HEK293 (cell line): ENCODE measurements around the gene CLSTN1.

Experiments used
- BCL11A ChIP-seq: fragments of 450-650 bp; formaldehyde crosslinking; IDR thresholded peaks from 2 replicates; pipeline ENCODE4 v1.5.1; 2016; ENCODE audit warnings: low read depth, missing biosample characterization, missing genetic modification characterization
- KLF1 ChIP-seq: fragments of 450-650 bp; formaldehyde crosslinking; IDR thresholded peaks from 2 replicates; pipeline ENCODE4 v1.5.1; 2016; ENCODE audit warnings: missing biosample characterization, missing genetic modification characterization
- KLF10 ChIP-seq: fragments of 450-650 bp; IDR thresholded peaks from 2 replicates; pipeline ENCODE4 v1.5.1; 2018; ENCODE audit warnings: missing biosample characterization, mild to moderate bottlenecking, missing genetic modification characterization
- KLF9 ChIP-seq: fragments of 450-650 bp; formaldehyde crosslinking; IDR thresholded peaks from 2 replicates; pipeline ENCODE4 v1.5.1; 2016; ENCODE audit warnings: missing biosample characterization, missing genetic modification characterization, low read depth
- MZF1 ChIP-seq: fragments of 450-650 bp; formaldehyde crosslinking; IDR thresholded peaks from 2 replicates; pipeline ENCODE4 v1.5.1; 2017; ENCODE audit warnings: missing biosample characterization, missing genetic modification characterization, borderline replicate concordance
- PATZ1 ChIP-seq: fragments of 450-650 bp; formaldehyde crosslinking; IDR thresholded peaks from 2 replicates; pipeline ENCODE4 v1.5.1; 2016; ENCODE audit warnings: missing biosample characterization, missing genetic modification characterization
- WT1 ChIP-seq: fragments of 450-650 bp; formaldehyde crosslinking; IDR thresholded peaks from 2 replicates; pipeline ENCODE4 v1.5.1; 2016; ENCODE audit warnings: missing biosample characterization, missing genetic modification characterization
- ZFP3 ChIP-seq: fragments of 450-650 bp; formaldehyde crosslinking; IDR thresholded peaks from 2 replicates; pipeline ENCODE4 v1.5.1; 2016; ENCODE audit warnings: low read depth, missing biosample characterization, missing genetic modification characterization
- ZIC2 ChIP-seq: fragments of 450-650 bp; formaldehyde crosslinking; IDR thresholded peaks from 2 replicates; pipeline ENCODE4 v1.5.1; 2016; ENCODE audit warnings: missing biosample characterization, missing genetic modification characterization
- ZNF121 ChIP-seq: fragments of 450-650 bp; formaldehyde crosslinking; IDR thresholded peaks from 2 replicates; pipeline ENCODE4 v1.5.1; 2016; ENCODE audit warnings: missing biosample characterization, missing genetic modification characterization
- ZNF19 ChIP-seq: fragments of 450-650 bp; formaldehyde crosslinking; IDR thresholded peaks from 2 replicates; pipeline ENCODE4; 2016; ENCODE audit warnings: missing biosample characterization, missing genetic modification characterization, low read depth
- ZNF23 ChIP-seq: fragments of 450-650 bp; formaldehyde crosslinking; IDR thresholded peaks from 2 replicates; pipeline ENCODE4 v1.5.1; 2016; ENCODE audit warnings: missing biosample characterization, missing genetic modification characterization, borderline replicate concordance
- ZNF24 ChIP-seq: fragments of 450-650 bp; formaldehyde crosslinking; IDR thresholded peaks from 2 replicates; pipeline ENCODE4 v1.5.1; 2016; ENCODE audit warnings: missing biosample characterization, missing genetic modification characterization
- ZNF366 ChIP-seq: fragments of 450-650 bp; formaldehyde crosslinking; conservative IDR thresholded peaks from 2 replicates; pipeline ENCODE4 v1.5.1; 2016; ENCODE audit warnings: missing biosample characterization, missing genetic modification characterization
- ZNF404 ChIP-seq: fragments of 450-650 bp; formaldehyde crosslinking; IDR thresholded peaks from 2 replicates; pipeline ENCODE4 v1.5.1; 2017; ENCODE audit warnings: missing biosample characterization, missing genetic modification characterization
- ZNF558 ChIP-seq: fragments of 450-650 bp; formaldehyde crosslinking; IDR thresholded peaks from 2 replicates; pipeline ENCODE4 v1.5.1; 2016; ENCODE audit warnings: missing biosample characterization, missing genetic modification characterization
- ZNF580 ChIP-seq: fragments of 450-650 bp; formaldehyde crosslinking; IDR thresholded peaks from 2 replicates; pipeline ENCODE4 v1.5.1; 2016; ENCODE audit warnings: missing biosample characterization, missing genetic modification characterization
- ZNF677 ChIP-seq: fragments of 450-650 bp; IDR thresholded peaks from 2 replicates; pipeline ENCODE4 v1.5.0; 2018; ENCODE audit warnings: missing biosample characterization, mild to moderate bottlenecking, missing genetic modification characterization, moderate library complexity
- TF ChIP-seq, protein P1 (sequence below): fragments of 450-650 bp; formaldehyde crosslinking; IDR thresholded peaks from 2 replicates; pipeline ENCODE4 v1.5.1; 2017; ENCODE audit warnings: missing biosample characterization, missing genetic modification characterization
- TF ChIP-seq, protein P2 (sequence below): fragments of 450-650 bp; formaldehyde crosslinking; IDR thresholded peaks from 2 replicates; pipeline ENCODE4 v1.5.1; 2016; ENCODE audit warnings: missing biosample characterization, missing genetic modification characterization
- TF ChIP-seq, protein P3 (sequence below): fragments of 450-650 bp; formaldehyde crosslinking; IDR thresholded peaks from 2 replicates; pipeline ENCODE4 v1.5.0; 2017; ENCODE audit warnings: missing biosample characterization, missing genetic modification characterization, borderline replicate concordance
- TF ChIP-seq, protein P4 (sequence below): fragments of 450-650 bp; formaldehyde crosslinking; IDR thresholded peaks from 2 replicates; pipeline ENCODE4 v1.5.1; 2017; ENCODE audit warnings: missing biosample characterization, missing genetic modification characterization
- TF ChIP-seq, protein P5 (sequence below): fragments of 450-650 bp; formaldehyde crosslinking; IDR thresholded peaks from 2 replicates; pipeline ENCODE4 v1.5.1; 2016; ENCODE audit warnings: missing biosample characterization, missing genetic modification characterization
- TF ChIP-seq, protein P6 (sequence below): fragments of 450-650 bp; IDR thresholded peaks from 2 replicates; pipeline ENCODE4 v1.5.1; 2018; ENCODE audit warnings: missing biosample characterization, mild to moderate bottlenecking, missing genetic modification characterization

Gene CLSTN1

DNA sequence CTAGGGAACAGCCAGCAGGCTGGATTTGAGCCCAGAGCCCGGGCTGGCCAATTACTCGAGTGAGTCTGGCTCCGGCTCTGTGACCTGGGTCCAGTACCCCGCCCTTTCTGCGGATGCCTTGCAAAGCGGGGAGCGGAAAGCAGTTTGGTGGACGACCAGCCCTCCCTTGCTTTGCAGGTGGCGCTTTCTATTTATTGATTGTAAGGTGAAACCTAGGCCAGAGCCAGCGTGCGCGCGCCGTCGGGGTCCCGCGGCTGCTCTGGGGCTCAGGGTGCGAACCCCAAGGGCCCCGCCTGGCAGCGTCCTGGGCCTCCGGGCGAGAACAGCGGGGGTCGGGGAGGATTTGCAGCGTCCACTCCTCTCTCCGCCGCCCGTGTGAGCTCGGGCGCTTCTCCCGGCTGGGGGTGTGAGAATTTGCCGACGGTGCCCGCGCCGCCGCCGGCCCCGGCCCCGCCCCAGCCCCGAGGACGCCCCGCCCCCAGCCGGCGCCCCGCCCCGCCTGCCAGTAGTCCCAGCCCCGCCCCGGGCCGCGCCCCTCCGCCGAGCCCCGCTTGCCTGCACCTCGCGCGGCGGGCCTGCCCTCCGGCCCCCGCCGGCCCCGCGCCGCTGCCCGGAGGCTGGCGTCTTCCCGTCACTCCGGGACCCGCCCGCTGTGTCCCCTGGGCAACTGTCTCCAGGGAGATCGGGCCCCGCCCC is 134.6 kb downstream of the CLSTN1 start (continued):
- TF ChIP-seq, protein P1, sequence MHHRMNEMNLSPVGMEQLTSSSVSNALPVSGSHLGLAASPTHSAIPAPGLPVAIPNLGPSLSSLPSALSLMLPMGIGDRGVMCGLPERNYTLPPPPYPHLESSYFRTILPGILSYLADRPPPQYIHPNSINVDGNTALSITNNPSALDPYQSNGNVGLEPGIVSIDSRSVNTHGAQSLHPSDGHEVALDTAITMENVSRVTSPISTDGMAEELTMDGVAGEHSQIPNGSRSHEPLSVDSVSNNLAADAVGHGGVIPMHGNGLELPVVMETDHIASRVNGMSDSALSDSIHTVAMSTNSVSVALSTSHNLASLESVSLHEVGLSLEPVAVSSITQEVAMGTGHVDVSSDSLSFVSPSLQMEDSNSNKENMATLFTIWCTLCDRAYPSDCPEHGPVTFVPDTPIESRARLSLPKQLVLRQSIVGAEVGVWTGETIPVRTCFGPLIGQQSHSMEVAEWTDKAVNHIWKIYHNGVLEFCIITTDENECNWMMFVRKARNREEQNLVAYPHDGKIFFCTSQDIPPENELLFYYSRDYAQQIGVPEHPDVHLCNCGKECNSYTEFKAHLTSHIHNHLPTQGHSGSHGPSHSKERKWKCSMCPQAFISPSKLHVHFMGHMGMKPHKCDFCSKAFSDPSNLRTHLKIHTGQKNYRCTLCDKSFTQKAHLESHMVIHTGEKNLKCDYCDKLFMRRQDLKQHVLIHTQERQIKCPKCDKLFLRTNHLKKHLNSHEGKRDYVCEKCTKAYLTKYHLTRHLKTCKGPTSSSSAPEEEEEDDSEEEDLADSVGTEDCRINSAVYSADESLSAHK, result no peak
- TF ChIP-seq KLF9, result no peak
- TF ChIP-seq ZNF580 (tag by site-specific recombination), result no peak
- TF ChIP-seq KLF1 (tag by site-specific recombination), result peak; percentile 33; the same call in 1 of the 2 replicates
- no peak for TF ChIP-seq ZNF121 (tag by site-specific recombination)
- no peak for TF ChIP-seq ZNF23
- TF ChIP-seq, protein P2, sequence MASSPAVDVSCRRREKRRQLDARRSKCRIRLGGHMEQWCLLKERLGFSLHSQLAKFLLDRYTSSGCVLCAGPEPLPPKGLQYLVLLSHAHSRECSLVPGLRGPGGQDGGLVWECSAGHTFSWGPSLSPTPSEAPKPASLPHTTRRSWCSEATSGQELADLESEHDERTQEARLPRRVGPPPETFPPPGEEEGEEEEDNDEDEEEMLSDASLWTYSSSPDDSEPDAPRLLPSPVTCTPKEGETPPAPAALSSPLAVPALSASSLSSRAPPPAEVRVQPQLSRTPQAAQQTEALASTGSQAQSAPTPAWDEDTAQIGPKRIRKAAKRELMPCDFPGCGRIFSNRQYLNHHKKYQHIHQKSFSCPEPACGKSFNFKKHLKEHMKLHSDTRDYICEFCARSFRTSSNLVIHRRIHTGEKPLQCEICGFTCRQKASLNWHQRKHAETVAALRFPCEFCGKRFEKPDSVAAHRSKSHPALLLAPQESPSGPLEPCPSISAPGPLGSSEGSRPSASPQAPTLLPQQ, result no peak
- TF ChIP-seq BCL11A (tag by site-specific recombination), result no peak
- peak; percentile 28; the same call in 1 of the 2 replicates for TF ChIP-seq KLF10 (tag by site-specific recombination)
- TF ChIP-seq ZNF366 (tag by site-specific recombination), result no peak
- no peak for TF ChIP-seq ZNF404 (tag by site-specific recombination)
- peak; percentile 57; the same call in 1 of the 2 replicates for TF ChIP-seq WT1 (tag by site-specific recombination)
- TF ChIP-seq, protein P3, sequence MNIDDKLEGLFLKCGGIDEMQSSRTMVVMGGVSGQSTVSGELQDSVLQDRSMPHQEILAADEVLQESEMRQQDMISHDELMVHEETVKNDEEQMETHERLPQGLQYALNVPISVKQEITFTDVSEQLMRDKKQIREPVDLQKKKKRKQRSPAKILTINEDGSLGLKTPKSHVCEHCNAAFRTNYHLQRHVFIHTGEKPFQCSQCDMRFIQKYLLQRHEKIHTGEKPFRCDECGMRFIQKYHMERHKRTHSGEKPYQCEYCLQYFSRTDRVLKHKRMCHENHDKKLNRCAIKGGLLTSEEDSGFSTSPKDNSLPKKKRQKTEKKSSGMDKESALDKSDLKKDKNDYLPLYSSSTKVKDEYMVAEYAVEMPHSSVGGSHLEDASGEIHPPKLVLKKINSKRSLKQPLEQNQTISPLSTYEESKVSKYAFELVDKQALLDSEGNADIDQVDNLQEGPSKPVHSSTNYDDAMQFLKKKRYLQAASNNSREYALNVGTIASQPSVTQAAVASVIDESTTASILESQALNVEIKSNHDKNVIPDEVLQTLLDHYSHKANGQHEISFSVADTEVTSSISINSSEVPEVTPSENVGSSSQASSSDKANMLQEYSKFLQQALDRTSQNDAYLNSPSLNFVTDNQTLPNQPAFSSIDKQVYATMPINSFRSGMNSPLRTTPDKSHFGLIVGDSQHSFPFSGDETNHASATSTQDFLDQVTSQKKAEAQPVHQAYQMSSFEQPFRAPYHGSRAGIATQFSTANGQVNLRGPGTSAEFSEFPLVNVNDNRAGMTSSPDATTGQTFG (tag by site-specific recombination), result no peak
- no peak for TF ChIP-seq ZNF19
- peak; percentile 35; the same call in 1 of the 2 replicates for TF ChIP-seq PATZ1 (tag by site-specific recombination)
- no peak for TF ChIP-seq MZF1 (tag by site-specific recombination)
- TF ChIP-seq, protein P4, sequence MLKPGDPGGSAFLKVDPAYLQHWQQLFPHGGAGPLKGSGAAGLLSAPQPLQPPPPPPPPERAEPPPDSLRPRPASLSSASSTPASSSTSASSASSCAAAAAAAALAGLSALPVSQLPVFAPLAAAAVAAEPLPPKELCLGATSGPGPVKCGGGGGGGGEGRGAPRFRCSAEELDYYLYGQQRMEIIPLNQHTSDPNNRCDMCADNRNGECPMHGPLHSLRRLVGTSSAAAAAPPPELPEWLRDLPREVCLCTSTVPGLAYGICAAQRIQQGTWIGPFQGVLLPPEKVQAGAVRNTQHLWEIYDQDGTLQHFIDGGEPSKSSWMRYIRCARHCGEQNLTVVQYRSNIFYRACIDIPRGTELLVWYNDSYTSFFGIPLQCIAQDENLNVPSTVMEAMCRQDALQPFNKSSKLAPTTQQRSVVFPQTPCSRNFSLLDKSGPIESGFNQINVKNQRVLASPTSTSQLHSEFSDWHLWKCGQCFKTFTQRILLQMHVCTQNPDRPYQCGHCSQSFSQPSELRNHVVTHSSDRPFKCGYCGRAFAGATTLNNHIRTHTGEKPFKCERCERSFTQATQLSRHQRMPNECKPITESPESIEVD, result no peak
- TF ChIP-seq, protein P5, sequence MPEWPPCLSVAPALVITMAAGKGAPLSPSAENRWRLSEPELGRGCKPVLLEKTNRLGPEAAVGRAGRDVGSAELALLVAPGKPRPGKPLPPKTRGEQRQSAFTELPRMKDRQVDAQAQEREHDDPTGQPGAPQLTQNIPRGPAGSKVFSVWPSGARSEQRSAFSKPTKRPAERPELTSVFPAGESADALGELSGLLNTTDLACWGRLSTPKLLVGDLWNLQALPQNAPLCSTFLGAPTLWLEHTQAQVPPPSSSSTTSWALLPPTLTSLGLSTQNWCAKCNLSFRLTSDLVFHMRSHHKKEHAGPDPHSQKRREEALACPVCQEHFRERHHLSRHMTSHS (tag by site-specific recombination), result no peak
- no peak for TF ChIP-seq ZFP3
- TF ChIP-seq ZIC2 (tag by site-specific recombination), result peak; percentile 98
- TF ChIP-seq, protein P6, sequence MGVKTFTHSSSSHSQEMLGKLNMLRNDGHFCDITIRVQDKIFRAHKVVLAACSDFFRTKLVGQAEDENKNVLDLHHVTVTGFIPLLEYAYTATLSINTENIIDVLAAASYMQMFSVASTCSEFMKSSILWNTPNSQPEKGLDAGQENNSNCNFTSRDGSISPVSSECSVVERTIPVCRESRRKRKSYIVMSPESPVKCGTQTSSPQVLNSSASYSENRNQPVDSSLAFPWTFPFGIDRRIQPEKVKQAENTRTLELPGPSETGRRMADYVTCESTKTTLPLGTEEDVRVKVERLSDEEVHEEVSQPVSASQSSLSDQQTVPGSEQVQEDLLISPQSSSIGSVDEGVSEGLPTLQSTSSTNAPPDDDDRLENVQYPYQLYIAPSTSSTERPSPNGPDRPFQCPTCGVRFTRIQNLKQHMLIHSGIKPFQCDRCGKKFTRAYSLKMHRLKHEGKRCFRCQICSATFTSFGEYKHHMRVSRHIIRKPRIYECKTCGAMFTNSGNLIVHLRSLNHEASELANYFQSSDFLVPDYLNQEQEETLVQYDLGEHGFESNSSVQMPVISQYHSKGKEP (tag by site-specific recombination), result 0 out of 2 replicates have a peak, but pooled peaks have one; percentile 15
- TF ChIP-seq ZNF677, result no peak
- no peak for TF ChIP-seq ZNF558 (tag by site-specific recombination)
- no peak for TF ChIP-seq ZNF24 (tag by site-specific recombination)
